Panc1 (cell line): ENCODE data around the gene PKM.

ENCODE experiments used
- CTCF ChIP-seq: fragments of 450-650 bp; IDR thresholded peaks from 2 replicates; pipeline ENCODE4 v1.5.1; 2017; ENCODE audit warnings: mild to moderate bottlenecking
- REST ChIP-seq, 2 experiments: IDR thresholded peaks; 2 replicates each; pipeline ENCODE4 v1.6.1; 2011 to 2012; ENCODE audit warnings: low read depth in 2 of 2, control low read depth in 1 of 2, low read length in 1 of 2, mild to moderate bottlenecking in 1 of 2, moderate library complexity in 1 of 2; ENCODE audit not compliant: insufficient read depth in 1 of 2

GRCh38 chr15:72173864-72174550 lies 57.0 kb downstream of the PKM start:
- no peak for TF ChIP-seq REST (IDR thresholded peaks at IDR 0.05; ENCODE audit: insufficient read depth in 1 of 2, low read depth in 2 of 2, low read length in 1 of 2)
- no peak for TF ChIP-seq CTCF
